Naive thymus-derived CD4-positive, alpha-beta T cell (primary cell): ENCODE measurements around the gene FAXDC2. TPM values are rescaled to one million over a fixed set of nuclear protein-coding genes. Genes with fewer than 3 reads are reported as not detected.

ENCODE experiments used
- ATAC-seq: fragments of 150-1000 bp; cut with Tn5 transposase; 2 replicates; pipeline ENCODE4 v1.10.0; 2021; ENCODE audit warnings: mild to moderate bottlenecking, moderate library complexity
- CTCF ChIA-PET: fragments of 350-600 bp; sonication (Branson Sonifier 250); formaldehyde crosslinking; loops from one replicate; lab custom pipeline; 2021; ENCODE audit warnings: antibody characterized with exemption; lab: Charles Lee
- POLR2A ChIA-PET: fragments of 350-600 bp; sonication (Branson Sonifier 250); formaldehyde crosslinking; loops from one replicate; lab custom pipeline; 2021; ENCODE audit warnings: antibody characterized with exemption, inconsistent platforms; lab: Charles Lee
- DNase-seq, 9 donors: peaks; one replicate each; pipeline versions ENCODE4 v3.0.0 to v3.0.0-alpha.2; 2020 to 2022; ENCODE audit warnings: mixed read lengths in 1 of 9
- H3K27ac ChIP-seq: one replicate; pipeline ENCODE4 v1.7.0; 2013; ENCODE audit warnings: mild to moderate bottlenecking, low read depth, low read length, moderate library complexity
- H3K27me3 ChIP-seq, 2 donors: one replicate each; pipeline ENCODE4 v1.7.0; 2013; ENCODE audit warnings: low read length in 2 of 2, mild to moderate bottlenecking in 2 of 2, moderate library complexity in 2 of 2; ENCODE audit not compliant: control insufficient read depth in 2 of 2, insufficient read depth in 2 of 2
- H3K36me3 ChIP-seq, 3 experiments: 1 replicate in 2 of 3; 2 replicates in 1 of 3; pipeline ENCODE4 v1.7.0; 2013; ENCODE audit warnings: low read length in 3 of 3, mild to moderate bottlenecking in 3 of 3, moderate library complexity in 1 of 3; ENCODE audit not compliant: insufficient read depth in 3 of 3, control insufficient read depth in 2 of 3
- H3K4me1 ChIP-seq, 2 donors: one replicate each; pipeline ENCODE4 v1.7.0; 2013; ENCODE audit warnings: low read length in 2 of 2, mild to moderate bottlenecking in 2 of 2, moderate library complexity in 1 of 2; ENCODE audit not compliant: control insufficient read depth in 2 of 2, insufficient read depth in 2 of 2
- H3K4me3 ChIP-seq: 2 replicates; pipeline ENCODE4 v1.7.0; 2013; ENCODE audit warnings: mild to moderate bottlenecking, low read length
- H3K9me3 ChIP-seq, 3 experiments: 1 replicate in 2 of 3; 2 replicates in 1 of 3; pipeline ENCODE4 v1.7.0; 2013; ENCODE audit warnings: low read length in 3 of 3; ENCODE audit not compliant: control insufficient read depth in 2 of 3
- H3K27ac Mint-ChIP-seq, 9 donors: one replicate each; pipeline ENCODE4 v1.8.0; 2020 to 2022; ENCODE audit warnings: mixed read lengths in 9 of 9, mild to moderate bottlenecking in 8 of 9, moderate library complexity in 5 of 9, inconsistent platforms in 2 of 9
- H3K27me3 Mint-ChIP-seq, 5 donors: one replicate each; pipeline ENCODE4 v1.8.0; 2021 to 2022; ENCODE audit warnings: mixed read lengths in 5 of 5, mild to moderate bottlenecking in 1 of 5
- H3K36me3 Mint-ChIP-seq, 5 donors: one replicate each; pipeline ENCODE4 v1.8.0; 2020 to 2022; ENCODE audit warnings: mixed read lengths in 5 of 5, mild to moderate bottlenecking in 3 of 5, inconsistent platforms in 1 of 5
- H3K4me1 Mint-ChIP-seq, 7 donors: one replicate each; pipeline ENCODE4 v1.8.0; 2020 to 2022; ENCODE audit warnings: mixed read lengths in 7 of 7, mild to moderate bottlenecking in 3 of 7, inconsistent platforms in 1 of 7
- H3K4me3 Mint-ChIP-seq, 10 donors: one replicate each; pipeline ENCODE4 v1.8.0; 2020 to 2022; ENCODE audit warnings: mild to moderate bottlenecking in 10 of 10, mixed read lengths in 10 of 10, moderate library complexity in 6 of 10, inconsistent platforms in 2 of 10
- H3K9me3 Mint-ChIP-seq, 11 donors: one replicate each; pipeline ENCODE4 v1.8.0; 2020 to 2022; ENCODE audit warnings: mixed read lengths in 11 of 11, mild to moderate bottlenecking in 4 of 11, inconsistent platforms in 1 of 11, moderate library complexity in 1 of 11
- intact Hi-C, 2 donors: fragments of 100-400 bp; cut with micrococcal nuclease; formaldehyde crosslinking; loops; one replicate each; pipeline ENCODE4 v1.15.1; 2023
- polyA plus RNA-seq, 2 donors: library from polyadenylated mRNA; unstranded; fragments of 300-500 nt; fragmentation: Illumina TruSeq; gene quantifications; one replicate each; pipeline ENCODE4 v1.2.3, GENCODE V29; 2021
- total RNA-seq, 6 experiments: library from RNA in 5 of 6; stranded (reverse) in 5 of 6; gene quantifications; 1 replicate in 5 of 6; 2 replicates in 1 of 6; pipeline ENCODE4 v1.2.3 and lab custom pipeline; 2021 to 2026

FAXDC2 gene
- total and polyA plus RNA-seq, 7 experiments from 2014 or later = 0.30 to 1.9 (median 0.40) TPM; not detected in 3

DNA sequence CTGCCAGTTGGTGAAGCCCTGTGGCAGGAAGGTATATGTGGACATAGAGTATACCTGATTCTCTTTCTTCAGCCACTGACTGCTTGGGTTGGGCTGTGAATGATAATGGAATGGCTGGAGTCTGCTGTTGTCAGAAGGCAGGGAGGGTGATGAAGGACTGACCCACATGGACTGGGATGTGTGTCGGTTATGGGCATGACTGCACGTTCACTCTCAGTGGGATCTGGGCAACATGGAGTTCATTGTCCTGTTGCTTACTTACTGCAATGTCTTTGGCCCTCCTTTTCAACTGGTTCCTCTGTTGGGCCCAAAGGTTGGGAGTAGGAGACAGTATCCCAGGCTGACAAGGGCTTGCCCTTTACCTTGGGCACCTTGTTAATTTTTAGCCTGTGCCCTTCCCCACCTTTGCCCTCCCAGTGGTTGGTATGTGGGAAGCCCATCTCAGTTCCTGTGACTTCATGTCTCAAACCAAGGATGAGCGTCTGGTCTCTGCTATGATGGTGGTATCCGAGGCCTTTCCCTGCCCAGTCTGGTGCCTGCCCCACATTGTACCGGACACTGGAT is 34.6 kb downstream of the FAXDC2 start:
- ChIA-PET CTCF (no interaction called here), POLR2A (no interaction called here)
- Histone ChIP-seq H3K27me3 (no peaks in the 10 kb centered on the region), H3K4me3 (no peak overlapping the region), H3K36me3 (peaks cover 0 to 55% (median 8%) of the 10 kb centered on the region in 3 experiments), H3K9me3 (no peaks in the 10 kb centered on the region), H3K4me1 (peaks cover 15 to 18% of the 10 kb centered on the region in 2 donors), H3K27ac (no peak overlapping the region)
- Mint-ChIP-seq H3K4me3 (peak overlapping the region in 1 of 10 donors; percentile 51), H3K36me3 (peaks cover 21 to 49% (median 29%) of the 10 kb centered on the region in 5 donors), H3K9me3 (no peaks in the 10 kb centered on the region), H3K4me1 (peaks cover 24 to 61% (median 42%) of the 10 kb centered on the region in 7 donors), H3K27ac (peak overlapping the region; percentile 41 to 88 (median 73)), H3K27me3 (no peaks in the 10 kb centered on the region)
- ATAC-seq (no peak), DNase-seq (no peak)
- intact Hi-C loops = no loop called here

DNA sequence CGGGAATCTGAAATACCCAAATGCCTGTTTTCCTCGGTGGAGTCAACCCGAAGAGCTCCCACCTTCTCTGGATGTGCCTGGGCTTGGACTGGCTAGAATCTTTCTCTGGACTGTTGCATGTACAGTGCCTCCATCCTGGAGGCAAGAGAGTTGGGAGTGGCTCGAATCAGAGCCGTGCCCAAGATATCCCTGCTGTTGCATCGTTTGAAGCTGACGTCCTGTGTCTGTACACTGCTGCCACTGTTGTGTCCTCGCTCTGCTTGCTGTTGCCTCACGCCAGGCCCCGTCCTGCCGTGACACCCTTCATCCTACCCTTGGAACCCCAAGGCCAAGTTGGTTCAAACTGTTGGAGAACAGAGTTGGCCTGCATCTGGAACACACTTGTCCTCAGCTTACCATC is 35.4 kb downstream of the FAXDC2 start:
- Histone ChIP-seq H3K36me3 (peaks cover 0 to 58% (median 8%) of the 10 kb centered on the region in 3 experiments), H3K27me3 (no peaks in the 10 kb centered on the region), H3K9me3 (no peaks in the 10 kb centered on the region), H3K4me1 (peaks cover 15 to 18% of the 10 kb centered on the region in 2 donors), H3K27ac (no peak overlapping the region), H3K4me3 (no peak overlapping the region)
- ChIA-PET POLR2A (interaction anchor here (1.2 kb wide), 1 partner anchor 142 kb away, joined by 3 read pairs; no protein-coding TSS in a partner anchor), CTCF (no interaction called here)
- peak overlapping the region in 3 of 10 donors; percentile 3 to 24 (median 8) for H3K4me3 Mint-ChIP-seq
- peak overlapping the region; percentile 31 to 88 (median 71) for H3K27ac Mint-ChIP-seq
- no peak for ATAC-seq
- no peaks in the 10 kb centered on the region for H3K27me3 Mint-ChIP-seq
- no peaks in the 10 kb centered on the region for H3K9me3 Mint-ChIP-seq
- intact Hi-C loops = no loop called here
- peaks cover 21 to 49% (median 29%) of the 10 kb centered on the region in 5 donors for H3K36me3 Mint-ChIP-seq
- no peak for DNase-seq
- H3K4me1 Mint-ChIP-seq = peaks cover 21 to 57% (median 42%) of the 10 kb centered on the region in 7 donors

DNA sequence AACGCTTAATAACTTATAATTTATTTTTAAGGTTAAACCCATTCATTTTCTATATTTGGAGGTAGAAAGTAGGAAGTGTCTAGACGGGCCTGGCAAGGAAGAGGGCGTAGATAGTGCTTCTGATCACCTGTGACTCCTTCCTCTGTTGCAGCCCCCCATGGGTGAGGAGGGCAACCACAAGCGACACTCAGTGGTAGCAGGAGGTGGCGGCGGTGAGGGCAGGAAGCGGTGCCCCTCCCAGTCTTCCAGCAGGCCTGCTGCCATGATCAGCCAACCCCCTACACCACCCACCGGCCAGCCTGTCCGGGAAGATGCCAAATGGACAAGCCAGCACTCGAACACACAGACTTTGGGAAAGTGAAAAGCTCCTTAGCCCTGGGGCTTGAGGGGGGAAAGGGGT is 36.7 kb downstream of the FAXDC2 start:
- Mint-ChIP-seq H3K27me3 (no peaks in the 10 kb centered on the region), H3K36me3 (peaks cover 21 to 46% (median 29%) of the 10 kb centered on the region in 5 donors), H3K27ac (peak overlapping the region; percentile 58 to 92 (median 80)), H3K9me3 (no peaks in the 10 kb centered on the region), H3K4me1 (peaks cover 21 to 49% (median 38%) of the 10 kb centered on the region in 7 donors), H3K4me3 (peak overlapping the region in 7 of 10 donors; percentile 20 to 54 (median 41))
- no peaks in the 10 kb centered on the region for H3K27me3 ChIP-seq
- no peaks in the 10 kb centered on the region for H3K9me3 ChIP-seq
- ChIA-PET POLR2A (interaction anchor here (1.2 kb wide), 1 partner anchor 140 kb away, joined by 3 read pairs; no protein-coding TSS in a partner anchor), CTCF (interaction anchor here (0.8 kb wide), 1 partner anchor 163 kb away, joined by 3 read pairs; no protein-coding TSS in a partner anchor)
- H3K4me1 ChIP-seq = peaks cover 15 to 18% of the 10 kb centered on the region in 2 donors
- peak overlapping the region; percentile 55 for H3K27ac ChIP-seq
- H3K4me3 ChIP-seq = no peak overlapping the region
- H3K36me3 ChIP-seq = peaks cover 0 to 65% (median 8%) of the 10 kb centered on the region in 3 experiments
- peak in 7 of 9 donors; percentile 29 to 59 (median 51) for DNase-seq
- peak; percentile 81 for ATAC-seq
- intact Hi-C loops = loop anchor here in 1 of 2 donors (2.0 kb wide), 2 partner anchors 17 to 127 kb away; partner anchors contain the start of gene MRPL22

DNA sequence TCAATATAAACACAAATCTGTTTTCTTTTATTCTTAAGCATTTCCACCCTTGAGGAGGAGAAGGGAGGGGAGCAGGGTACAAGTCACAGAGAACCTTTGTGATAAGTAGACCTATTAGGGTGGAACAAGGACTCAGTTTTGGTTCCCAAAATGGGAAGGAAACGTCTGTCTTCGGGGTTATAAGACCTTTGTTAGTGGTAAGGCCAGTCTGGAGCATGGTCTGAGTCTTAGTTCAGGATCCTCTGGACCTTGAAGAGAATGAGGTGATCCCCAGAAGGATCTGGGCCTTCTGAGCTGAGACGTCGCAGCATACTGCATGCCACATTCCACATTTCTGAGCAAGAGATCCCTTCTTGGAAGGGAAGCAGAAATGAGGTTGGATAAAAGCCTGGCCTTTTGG is 37.2 kb downstream of the FAXDC2 start:
- H3K4me3 ChIP-seq = no peak overlapping the region
- Mint-ChIP-seq H3K36me3 (peaks cover 21 to 51% (median 29%) of the 10 kb centered on the region in 5 donors), H3K27ac (peak overlapping the region; percentile 28 to 92 (median 79)), H3K27me3 (no peaks in the 10 kb centered on the region), H3K4me1 (peaks cover 21 to 49% (median 36%) of the 10 kb centered on the region in 7 donors), H3K4me3 (peak overlapping the region in 5 of 10 donors; percentile 23 to 54 (median 41)), H3K9me3 (no peaks in the 10 kb centered on the region)
- peaks cover 0 to 71% (median 8%) of the 10 kb centered on the region in 3 experiments for H3K36me3 ChIP-seq
- peaks cover 15 to 18% of the 10 kb centered on the region in 2 donors for H3K4me1 ChIP-seq
- CTCF ChIA-PET = no interaction called here
- ATAC-seq (no peak), DNase-seq (no peak)
- intact Hi-C loops = loop anchor here in 1 of 2 donors (2.0 kb wide), 2 partner anchors 18 to 128 kb away; partner anchors contain the start of gene MRPL22
- H3K27ac ChIP-seq = peak overlapping the region; percentile 55
- POLR2A ChIA-PET = no interaction called here
- H3K27me3 ChIP-seq = no peaks in the 10 kb centered on the region
- H3K9me3 ChIP-seq = no peaks in the 10 kb centered on the region

DNA sequence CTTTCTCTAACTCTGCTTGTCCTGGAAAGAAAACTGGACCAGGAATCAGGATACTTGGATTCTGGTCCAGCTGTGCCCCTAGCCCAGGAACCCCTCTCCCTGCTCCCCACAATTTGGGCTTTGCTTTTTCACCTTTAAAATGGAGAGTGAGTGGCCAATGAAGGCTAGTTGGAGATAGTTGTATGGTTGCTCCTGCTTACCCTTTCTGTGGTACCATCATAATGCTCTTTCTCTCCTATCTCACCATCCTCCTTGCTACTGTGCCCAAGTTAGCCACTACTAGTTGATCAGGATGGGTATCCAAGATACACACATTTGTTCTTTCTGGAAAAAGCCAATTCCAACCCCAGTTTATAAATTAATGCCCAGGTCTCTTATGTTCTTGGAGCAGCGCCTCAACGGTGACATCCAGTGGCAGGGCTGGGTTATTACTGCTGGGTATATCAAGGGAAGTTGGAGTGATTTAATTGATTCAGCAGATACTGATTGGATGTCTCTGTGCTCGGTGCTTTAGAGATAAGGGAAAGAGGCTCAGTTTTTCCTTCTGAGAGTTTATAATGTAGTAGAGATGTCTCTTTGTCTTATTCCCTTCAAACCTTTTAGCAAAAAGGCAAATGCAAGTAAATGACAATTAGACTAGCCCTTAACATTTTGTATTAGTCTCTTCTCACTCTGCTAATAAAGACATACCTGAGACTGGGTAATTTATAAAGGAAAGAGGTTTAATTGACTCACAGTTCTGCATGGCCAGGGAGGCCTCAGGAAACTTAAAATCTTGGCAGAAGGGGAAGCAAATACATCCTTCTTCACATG is 38.5 kb downstream of the FAXDC2 start:
- Mint-ChIP-seq H3K4me1 (peaks cover 21 to 46% (median 36%) of the 10 kb centered on the region in 7 donors), H3K9me3 (no peaks in the 10 kb centered on the region), H3K27me3 (no peaks in the 10 kb centered on the region), H3K4me3 (peak overlapping the region in 4 of 10 donors; percentile 10 to 47 (median 23)), H3K27ac (peak overlapping the region; percentile 1 to 82 (median 55)), H3K36me3 (peaks cover 19 to 57% (median 32%) of the 10 kb centered on the region in 5 donors)
- Histone ChIP-seq H3K27ac (no peak overlapping the region), H3K27me3 (no peaks in the 10 kb centered on the region), H3K4me1 (peaks cover 15 to 18% of the 10 kb centered on the region in 2 donors), H3K4me3 (no peak overlapping the region), H3K9me3 (no peaks in the 10 kb centered on the region), H3K36me3 (peaks cover 0 to 76% (median 10%) of the 10 kb centered on the region in 3 experiments)
- peak; percentile 88 for ATAC-seq
- intact Hi-C loops = loop anchor here (1.0 to 2.0 kb wide), 7 partner anchors 19 to 345 kb away; partner anchors contain the start of genes LARP1 (in 2 of the 2), CNOT8 (in 1 of the 2) and MRPL22 (in 1 of the 2)
- CTCF ChIA-PET = interaction anchor here (0.8 to 1.2 kb wide), 3 partner anchors 10 to 161 kb away, joined by 3 to 6 read pairs (median 5); no protein-coding TSS in a partner anchor
- POLR2A ChIA-PET = no interaction called here
- DNase-seq = peak; percentile 30 to 68 (median 58)

DNA sequence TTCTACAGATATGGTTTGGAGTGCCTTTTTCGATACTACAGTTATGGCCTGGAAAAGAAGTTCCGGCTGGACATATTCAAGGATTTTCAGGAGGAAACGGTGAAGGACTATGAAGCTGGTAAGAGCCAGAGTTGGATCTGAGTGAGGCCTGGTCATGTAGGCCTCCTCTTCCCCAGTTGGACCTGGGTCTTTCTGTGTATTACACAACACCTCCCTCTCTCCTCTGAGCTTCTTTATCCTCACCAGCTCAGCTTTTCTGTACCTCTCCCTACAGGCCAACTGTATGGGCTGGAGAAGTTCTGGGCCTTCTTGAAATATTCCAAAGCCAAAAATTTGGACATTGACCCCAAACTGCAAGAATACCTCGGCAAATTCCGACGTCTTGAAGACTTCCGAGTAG is 39.2 kb downstream of the FAXDC2 start:
- POLR2A ChIA-PET = no interaction called here
- H3K4me1 ChIP-seq = peaks cover 15 to 18% of the 10 kb centered on the region in 2 donors
- Mint-ChIP-seq H3K4me1 (peaks cover 21 to 40% (median 35%) of the 10 kb centered on the region in 7 donors), H3K36me3 (peaks cover 13 to 55% (median 25%) of the 10 kb centered on the region in 5 donors), H3K27me3 (no peaks in the 10 kb centered on the region), H3K27ac (peak overlapping the region in 2 of 9 donors; percentile 32 to 57), H3K4me3 (no peak overlapping the region), H3K9me3 (no peaks in the 10 kb centered on the region)
- H3K4me3 ChIP-seq = no peak overlapping the region
- H3K36me3 ChIP-seq = peaks cover 0 to 77% (median 10%) of the 10 kb centered on the region in 3 experiments
- no peak for ATAC-seq
- intact Hi-C loops = no loop called here
- no peaks in the 10 kb centered on the region for H3K9me3 ChIP-seq
- H3K27me3 ChIP-seq = no peaks in the 10 kb centered on the region
- H3K27ac ChIP-seq = no peak overlapping the region
- CTCF ChIA-PET = interaction anchor here (0.8 to 1.2 kb wide), 3 partner anchors 9 to 161 kb away, joined by 3 to 6 read pairs (median 5); no protein-coding TSS in a partner anchor
- no peak for DNase-seq
